Measurements from ENCODE around the gene ZMYND8. TPM values are rescaled to one million over a fixed set of nuclear protein-coding genes. Genes with fewer than 3 reads are reported as not detected.

ZMYND8 gene
- total and polyA plus RNA-seq, 10 of the 15 experiments (the other 5 are each of a cell fraction or from before 2014, with no cell fraction given) = 12.9 to 54.8 (median 23.1) TPM

DNA sequence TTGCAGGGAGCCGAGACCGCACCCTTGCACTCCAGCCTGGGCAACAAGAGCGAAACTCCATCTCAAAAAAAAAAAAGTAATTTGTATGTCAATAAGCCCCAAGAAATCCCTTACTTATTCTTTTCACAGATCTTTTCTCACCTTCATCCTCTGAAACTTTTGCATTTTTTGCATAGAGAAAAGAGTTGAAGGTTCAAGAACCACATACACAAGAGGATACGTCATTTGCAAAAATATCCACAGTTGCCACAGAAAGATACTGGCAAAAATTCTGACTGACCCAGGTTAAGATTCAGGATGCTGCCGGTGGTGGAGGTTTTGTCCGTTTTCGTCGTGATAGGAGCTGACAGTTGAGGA, 94.5 kb downstream of the ZMYND8 start (continued):
- TF ChIP-seq ZNF622 (IDR thresholded peaks at IDR 0.05) (no peak), TCF7 (IDR thresholded peaks at IDR 0.05; ENCODE audit: borderline replicate concordance) (no peak), ZNF24 (IDR thresholded peaks at IDR 0.05) (no peak), CBX5 (IDR thresholded peaks at IDR 0.05; ENCODE audit: low read depth) (no peak), PBX3 (IDR thresholded peaks at IDR 0.05; ENCODE audit: insufficient replicate concordance, low read depth, low read length) (no peak), MEF2B (IDR thresholded peaks at IDR 0.05; ENCODE audit: partially characterized antibody, poor library complexity, severe bottlenecking) (no peak), NR2F1 (conservative IDR thresholded peaks at IDR 0.05) (no peak)
- TF ChIP-seq, protein P1, sequence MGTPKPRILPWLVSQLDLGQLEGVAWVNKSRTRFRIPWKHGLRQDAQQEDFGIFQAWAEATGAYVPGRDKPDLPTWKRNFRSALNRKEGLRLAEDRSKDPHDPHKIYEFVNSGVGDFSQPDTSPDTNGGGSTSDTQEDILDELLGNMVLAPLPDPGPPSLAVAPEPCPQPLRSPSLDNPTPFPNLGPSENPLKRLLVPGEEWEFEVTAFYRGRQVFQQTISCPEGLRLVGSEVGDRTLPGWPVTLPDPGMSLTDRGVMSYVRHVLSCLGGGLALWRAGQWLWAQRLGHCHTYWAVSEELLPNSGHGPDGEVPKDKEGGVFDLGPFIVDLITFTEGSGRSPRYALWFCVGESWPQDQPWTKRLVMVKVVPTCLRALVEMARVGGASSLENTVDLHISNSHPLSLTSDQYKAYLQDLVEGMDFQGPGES (IDR thresholded peaks at IDR 0.05) = no peak
- TF ChIP-seq, protein P2, sequence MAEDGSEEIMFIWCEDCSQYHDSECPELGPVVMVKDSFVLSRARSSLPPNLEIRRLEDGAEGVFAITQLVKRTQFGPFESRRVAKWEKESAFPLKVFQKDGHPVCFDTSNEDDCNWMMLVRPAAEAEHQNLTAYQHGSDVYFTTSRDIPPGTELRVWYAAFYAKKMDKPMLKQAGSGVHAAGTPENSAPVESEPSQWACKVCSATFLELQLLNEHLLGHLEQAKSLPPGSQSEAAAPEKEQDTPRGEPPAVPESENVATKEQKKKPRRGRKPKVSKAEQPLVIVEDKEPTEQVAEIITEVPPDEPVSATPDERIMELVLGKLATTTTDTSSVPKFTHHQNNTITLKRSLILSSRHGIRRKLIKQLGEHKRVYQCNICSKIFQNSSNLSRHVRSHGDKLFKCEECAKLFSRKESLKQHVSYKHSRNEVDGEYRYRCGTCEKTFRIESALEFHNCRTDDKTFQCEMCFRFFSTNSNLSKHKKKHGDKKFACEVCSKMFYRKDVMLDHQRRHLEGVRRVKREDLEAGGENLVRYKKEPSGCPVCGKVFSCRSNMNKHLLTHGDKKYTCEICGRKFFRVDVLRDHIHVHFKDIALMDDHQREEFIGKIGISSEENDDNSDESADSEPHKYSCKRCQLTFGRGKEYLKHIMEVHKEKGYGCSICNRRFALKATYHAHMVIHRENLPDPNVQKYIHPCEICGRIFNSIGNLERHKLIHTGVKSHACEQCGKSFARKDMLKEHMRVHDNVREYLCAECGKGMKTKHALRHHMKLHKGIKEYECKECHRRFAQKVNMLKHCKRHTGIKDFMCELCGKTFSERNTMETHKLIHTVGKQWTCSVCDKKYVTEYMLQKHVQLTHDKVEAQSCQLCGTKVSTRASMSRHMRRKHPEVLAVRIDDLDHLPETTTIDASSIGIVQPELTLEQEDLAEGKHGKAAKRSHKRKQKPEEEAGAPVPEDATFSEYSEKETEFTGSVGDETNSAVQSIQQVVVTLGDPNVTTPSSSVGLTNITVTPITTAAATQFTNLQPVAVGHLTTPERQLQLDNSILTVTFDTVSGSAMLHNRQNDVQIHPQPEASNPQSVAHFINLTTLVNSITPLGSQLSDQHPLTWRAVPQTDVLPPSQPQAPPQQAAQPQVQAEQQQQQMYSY (CRISPR knock-in tag; IDR thresholded peaks at IDR 0.05) = no peak

Data from GM12878 (cell line).